HG03575 (cell line): ENCODE results near the gene GAGE12G.
"Not testable (repeated sequence)": the region's sequence is repeated elsewhere in the genome, so short reads cannot be mapped to it uniquely, and the experiment has no call there.

Source experiments
- ATAC-seq: cut with Tn5 transposase; IDR thresholded peaks from one replicate; pipeline ENCODE4 v1.9.1; 2021; ENCODE audit not compliant: unreplicated experiment, insufficient number of reproducible peaks, low FRiP score; ENCODE audit errors: extremely low read depth

Gene GAGE12G, protein sequence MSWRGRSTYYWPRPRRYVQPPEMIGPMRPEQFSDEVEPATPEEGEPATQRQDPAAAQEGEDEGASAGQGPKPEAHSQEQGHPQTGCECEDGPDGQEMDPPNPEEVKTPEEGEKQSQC

DNA sequence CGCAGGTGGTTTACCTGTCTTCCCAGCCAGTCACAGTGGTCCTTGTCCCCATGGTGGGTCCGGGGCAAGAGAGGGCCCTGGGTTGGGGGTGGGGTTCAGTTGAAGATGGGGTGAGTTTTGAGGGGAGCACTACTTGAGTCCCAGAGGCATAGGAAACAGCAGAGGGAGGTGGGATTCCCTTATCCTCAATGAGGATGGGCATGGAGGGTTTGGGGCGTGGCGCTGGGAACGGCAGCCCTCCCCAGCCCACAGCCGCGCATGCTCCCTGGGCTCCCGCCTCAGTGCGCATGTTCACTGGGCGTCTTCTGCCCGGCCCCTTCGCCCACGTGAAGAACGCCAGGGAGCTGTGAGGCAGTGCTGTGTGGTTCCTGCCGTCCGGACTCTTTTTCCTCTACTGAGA, at the start of gene GAGE12G:
Gene GAGE12G (plus strand): TSS at position 301 of the 400 bp plus-strand sequence. CDS start 1,155 bp downstream, outside the sequence.
- ATAC-seq = not testable (repeated sequence)

DNA sequence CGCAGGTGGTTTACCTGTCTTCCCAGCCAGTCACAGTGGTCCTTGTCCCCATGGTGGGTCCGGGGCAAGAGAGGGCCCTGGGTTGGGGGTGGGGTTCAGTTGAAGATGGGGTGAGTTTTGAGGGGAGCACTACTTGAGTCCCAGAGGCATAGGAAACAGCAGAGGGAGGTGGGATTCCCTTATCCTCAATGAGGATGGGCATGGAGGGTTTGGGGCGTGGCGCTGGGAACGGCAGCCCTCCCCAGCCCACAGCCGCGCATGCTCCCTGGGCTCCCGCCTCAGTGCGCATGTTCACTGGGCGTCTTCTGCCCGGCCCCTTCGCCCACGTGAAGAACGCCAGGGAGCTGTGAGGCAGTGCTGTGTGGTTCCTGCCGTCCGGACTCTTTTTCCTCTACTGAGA, 38.3 kb upstream of the GAGE12G start, which contains the start of gene GAGE12C:
Gene GAGE12C (plus strand): TSS at position 301 of the 400 bp plus-strand sequence. CDS start 1,155 bp downstream, outside the sequence.
- ATAC-seq = not testable (repeated sequence)

DNA sequence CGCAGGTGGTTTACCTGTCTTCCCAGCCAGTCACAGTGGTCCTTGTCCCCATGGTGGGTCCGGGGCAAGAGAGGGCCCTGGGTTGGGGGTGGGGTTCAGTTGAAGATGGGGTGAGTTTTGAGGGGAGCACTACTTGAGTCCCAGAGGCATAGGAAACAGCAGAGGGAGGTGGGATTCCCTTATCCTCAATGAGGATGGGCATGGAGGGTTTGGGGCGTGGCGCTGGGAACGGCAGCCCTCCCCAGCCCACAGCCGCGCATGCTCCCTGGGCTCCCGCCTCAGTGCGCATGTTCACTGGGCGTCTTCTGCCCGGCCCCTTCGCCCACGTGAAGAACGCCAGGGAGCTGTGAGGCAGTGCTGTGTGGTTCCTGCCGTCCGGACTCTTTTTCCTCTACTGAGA, 28.8 kb upstream of the GAGE12G start, which contains the start of gene GAGE12D:
Gene GAGE12D (plus strand): TSS at position 301 of the 400 bp plus-strand sequence. CDS start 1,155 bp downstream, outside the sequence.
- ATAC-seq = not testable (repeated sequence)

DNA sequence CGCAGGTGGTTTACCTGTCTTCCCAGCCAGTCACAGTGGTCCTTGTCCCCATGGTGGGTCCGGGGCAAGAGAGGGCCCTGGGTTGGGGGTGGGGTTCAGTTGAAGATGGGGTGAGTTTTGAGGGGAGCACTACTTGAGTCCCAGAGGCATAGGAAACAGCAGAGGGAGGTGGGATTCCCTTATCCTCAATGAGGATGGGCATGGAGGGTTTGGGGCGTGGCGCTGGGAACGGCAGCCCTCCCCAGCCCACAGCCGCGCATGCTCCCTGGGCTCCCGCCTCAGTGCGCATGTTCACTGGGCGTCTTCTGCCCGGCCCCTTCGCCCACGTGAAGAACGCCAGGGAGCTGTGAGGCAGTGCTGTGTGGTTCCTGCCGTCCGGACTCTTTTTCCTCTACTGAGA, 19.2 kb upstream of the GAGE12G start, which contains the start of gene GAGE12E:
Gene GAGE12E (plus strand): TSS at position 301 of the 400 bp plus-strand sequence. CDS start 1,155 bp downstream, outside the sequence.
- ATAC-seq = not testable (repeated sequence)

GRCh38 chrX:49560542-49560941, 9.7 kb upstream of the GAGE12G start, which contains the start of gene GAGE12F:
TSS of gene GAGE12F (plus strand) at chrX:49560842. CDS start at chrX:49561997, 1,155 bp downstream.
- ATAC-seq = not testable (repeated sequence)

GRCh38 chrX:49568728-49569127, 1.5 kb upstream of the GAGE12G start:
- not testable (repeated sequence) for ATAC-seq

- not testable (repeated sequence) for ATAC-seq
These were observed 1.0 kb upstream of the GAGE12G start for GRCh38 chrX:49569152-49569551.

- ATAC-seq = not testable (repeated sequence)
These were observed 9.4 kb downstream of the GAGE12G start, which contains the start of gene GAGE12H for GRCh38 chrX:49579649-49580048. TSS of gene GAGE12H (plus strand) at chrX:49579949. CDS start at chrX:49581104, 1,155 bp downstream.

- ATAC-seq = not testable (repeated sequence)
These were observed 19.0 kb downstream of the GAGE12G start, which contains the start of gene GAGE2A for GRCh38 chrX:49589196-49589595. TSS of gene GAGE2A (plus strand) at chrX:49589496. CDS start at chrX:49590651, 1,155 bp downstream.

GRCh38 chrX:49589769-49590478, 19.7 kb downstream of the GAGE12G start:
- ATAC-seq = not testable (repeated sequence)

GRCh38 chrX:49590488-49590887, 20.3 kb downstream of the GAGE12G start:
- ATAC-seq = not testable (repeated sequence)

- not testable (repeated sequence) for ATAC-seq
These were observed 28.5 kb downstream of the GAGE12G start, which contains the start of gene GAGE1 for GRCh38 chrX:49598720-49599119. TSS of gene GAGE1 (plus strand) at chrX:49599020. CDS start at chrX:49600175, 1,155 bp downstream.

- no peak for ATAC-seq
These were observed 40.6 kb downstream of the GAGE12G start for GRCh38 chrX:49610718-49611310.

GRCh38 chrX:49618574-49618973, 48.4 kb downstream of the GAGE12G start:
- ATAC-seq = no peak
